Skeletal muscle cell (primary cell): Measurements from ENCODE around the gene NDUFV1.
"Not testable (repeated sequence)": the region's sequence is repeated elsewhere in the genome, so short reads cannot be mapped to it uniquely, and the experiment has no call there.

ENCODE experiments used
- DNase-seq: peaks from one replicate; pipeline ENCODE4 v3.0.0-alpha.2; 2010; ENCODE audit warnings: low read depth
- H3K4me3 ChIP-seq: 2 replicates; pipeline ENCODE4 v1.5.1; 2011; ENCODE audit warnings: low read depth, mild to moderate bottlenecking, control low read depth, low read length, moderate library complexity

NDUFV1 gene

GRCh38 chr11:67648140-67648795, 41.5 kb downstream of the NDUFV1 start:
- DNase-seq: no peak
- no peak overlapping the region for H3K4me3 ChIP-seq

- no peak for DNase-seq
- H3K4me3 ChIP-seq: no peak overlapping the region
Measured at GRCh38 chr11:67648796-67649613, 42.3 kb downstream of the NDUFV1 start.

- DNase-seq: no peak
- H3K4me3 ChIP-seq: no peak overlapping the region
Measured at GRCh38 chr11:67649634-67650510, 43.1 kb downstream of the NDUFV1 start.

- no peak for DNase-seq
- no peak overlapping the region for H3K4me3 ChIP-seq
Measured at GRCh38 chr11:67651976-67652781, 45.4 kb downstream of the NDUFV1 start.

- no peak for DNase-seq
Measured at GRCh38 chr11:67652965-67653845, 46.5 kb downstream of the NDUFV1 start.

GRCh38 chr11:67654225-67654624, 47.5 kb downstream of the NDUFV1 start:
- DNase-seq: no peak
- H3K4me3 ChIP-seq: no peak overlapping the region

More at GRCh38 chr11:67652965-67653845, 46.5 kb downstream of the NDUFV1 start:
- H3K4me3 ChIP-seq: no peak overlapping the region

GRCh38 chr11:67656278-67656922, 49.7 kb downstream of the NDUFV1 start:
- no peak overlapping the region for H3K4me3 ChIP-seq
- no peak for DNase-seq

GRCh38 chr11:67657300-67657699, 50.6 kb downstream of the NDUFV1 start:
- DNase-seq: no peak

GRCh38 chr11:67659651-67660165, 53.0 kb downstream of the NDUFV1 start:
- not testable (repeated sequence) for DNase-seq

More at GRCh38 chr11:67657300-67657699, 50.6 kb downstream of the NDUFV1 start:
- H3K4me3 ChIP-seq: no peak overlapping the region

GRCh38 chr11:67660752-67661151, 54.0 kb downstream of the NDUFV1 start:
- DNase-seq, H3K4me3 ChIP-seq: not testable (repeated sequence)

More at GRCh38 chr11:67659651-67660165, 53.0 kb downstream of the NDUFV1 start:
- H3K4me3 ChIP-seq: not testable (repeated sequence)
